D721Med (cell line): ENCODE measurements around the gene ZNF462.

Experiments used
- DNase-seq: peaks from one replicate; pipeline ENCODE4 v3.0.0; 2011; ENCODE audit warnings: low spot score; ENCODE audit not compliant: insufficient read length
- FAIRE-seq: peaks from 2 replicates; lab custom pipeline; 2011; peaks lifted over from hg19 to GRCh38; lab: Jason Lieb, UNC
- TF ChIP-seq, protein P1 (sequence below): IDR thresholded peaks from 2 replicates; pipeline ENCODE4 v1.5.1; 2012; ENCODE audit warnings: mild to moderate bottlenecking, control low read depth; ENCODE audit not compliant: insufficient read depth; ENCODE audit errors: missing control alignments

ZNF462 gene

DNA sequence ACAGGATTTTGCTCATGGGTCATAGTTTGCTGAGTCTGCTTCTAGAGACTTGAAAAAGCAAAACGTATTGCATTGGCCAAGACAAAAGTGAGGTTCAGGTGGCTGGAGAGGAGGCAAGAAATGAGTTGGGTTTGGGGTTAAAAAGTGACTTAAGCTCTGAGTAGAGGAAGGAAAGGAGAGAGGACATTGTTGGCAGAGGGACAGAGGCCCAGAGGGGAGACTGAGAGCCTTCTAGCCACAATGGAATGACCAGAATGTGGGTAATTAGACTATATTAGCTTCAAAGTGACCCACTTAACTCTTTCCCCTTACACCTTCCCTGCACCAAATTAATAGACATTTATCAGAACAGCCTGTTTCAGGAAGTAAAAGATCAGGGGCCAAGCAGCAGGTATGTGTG lies 188.4 kb downstream of the ZNF462 start:
- FAIRE-seq (no peak), DNase-seq (no peak)
- TF ChIP-seq, protein P1, sequence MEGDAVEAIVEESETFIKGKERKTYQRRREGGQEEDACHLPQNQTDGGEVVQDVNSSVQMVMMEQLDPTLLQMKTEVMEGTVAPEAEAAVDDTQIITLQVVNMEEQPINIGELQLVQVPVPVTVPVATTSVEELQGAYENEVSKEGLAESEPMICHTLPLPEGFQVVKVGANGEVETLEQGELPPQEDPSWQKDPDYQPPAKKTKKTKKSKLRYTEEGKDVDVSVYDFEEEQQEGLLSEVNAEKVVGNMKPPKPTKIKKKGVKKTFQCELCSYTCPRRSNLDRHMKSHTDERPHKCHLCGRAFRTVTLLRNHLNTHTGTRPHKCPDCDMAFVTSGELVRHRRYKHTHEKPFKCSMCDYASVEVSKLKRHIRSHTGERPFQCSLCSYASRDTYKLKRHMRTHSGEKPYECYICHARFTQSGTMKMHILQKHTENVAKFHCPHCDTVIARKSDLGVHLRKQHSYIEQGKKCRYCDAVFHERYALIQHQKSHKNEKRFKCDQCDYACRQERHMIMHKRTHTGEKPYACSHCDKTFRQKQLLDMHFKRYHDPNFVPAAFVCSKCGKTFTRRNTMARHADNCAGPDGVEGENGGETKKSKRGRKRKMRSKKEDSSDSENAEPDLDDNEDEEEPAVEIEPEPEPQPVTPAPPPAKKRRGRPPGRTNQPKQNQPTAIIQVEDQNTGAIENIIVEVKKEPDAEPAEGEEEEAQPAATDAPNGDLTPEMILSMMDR, result no peak

DNA sequence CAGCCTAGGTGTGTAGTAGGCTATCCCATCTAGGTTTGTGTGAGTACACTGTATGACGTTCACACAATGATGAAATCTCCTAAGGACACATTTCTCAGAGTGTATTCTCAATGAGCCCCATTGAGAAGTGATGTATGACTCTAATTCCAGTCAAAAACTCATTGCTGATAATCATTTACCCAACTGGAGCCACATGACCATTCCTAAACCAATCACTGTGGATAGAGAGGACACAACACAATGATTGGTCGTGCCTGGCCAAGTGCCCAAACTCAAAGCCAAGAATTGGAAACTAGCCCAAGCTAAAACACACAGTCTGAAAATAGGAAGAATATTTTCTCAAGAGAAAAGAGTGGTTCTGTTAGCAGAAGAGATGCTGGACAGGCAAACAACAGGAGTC lies 191.2 kb downstream of the ZNF462 start:
- FAIRE-seq, result no peak
- DNase-seq, result no peak
- TF ChIP-seq, protein P1, result no peak

DNA sequence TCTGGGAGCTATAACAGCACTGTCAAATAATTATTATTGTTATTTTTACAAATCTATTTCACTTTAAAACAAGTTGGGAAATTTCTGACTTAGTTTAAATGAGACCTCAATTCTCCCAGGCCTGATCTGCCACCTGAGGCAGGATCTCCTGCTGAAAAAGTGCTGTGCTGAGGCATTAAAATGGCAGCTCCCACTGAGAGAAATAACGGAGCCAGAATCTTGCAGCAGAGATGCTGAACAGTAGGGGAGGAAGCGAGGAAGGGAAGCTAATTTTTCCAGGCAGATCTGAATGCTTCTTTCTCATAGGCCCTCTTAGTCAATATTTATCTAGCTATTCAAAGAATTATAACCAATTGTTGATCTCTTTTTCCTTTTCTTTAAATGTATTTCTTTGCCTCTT lies 196.3 kb downstream of the ZNF462 start:
- DNase-seq (no peak), FAIRE-seq (no peak)
- TF ChIP-seq, protein P1, result no peak

DNA sequence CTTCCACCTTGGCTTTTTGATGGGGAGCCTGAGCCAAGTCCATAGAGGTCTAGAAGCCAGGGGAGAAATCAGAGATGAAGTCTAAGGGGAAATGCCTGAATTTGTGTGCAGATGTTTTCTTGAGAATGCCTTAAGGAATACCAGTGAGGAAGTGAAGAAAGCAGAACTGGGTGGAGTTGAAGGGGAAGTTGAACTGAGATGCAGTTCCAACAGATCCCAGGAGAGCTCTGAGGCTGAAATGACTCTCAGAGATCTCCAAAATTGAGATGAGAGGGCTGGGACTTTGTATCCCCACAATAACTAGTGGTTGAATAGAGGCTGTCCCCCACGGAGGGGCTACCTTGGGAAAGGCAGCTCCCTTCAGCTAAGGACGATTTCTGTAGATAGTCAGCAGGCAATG lies 197.1 kb downstream of the ZNF462 start:
- FAIRE-seq (no peak), DNase-seq (no peak)
- TF ChIP-seq, protein P1, result no peak
